ENCODE results near the gene CAP1.
A peak's percentile ranks its signal among the peaks of the same experiment; 100 is the strongest.

The CAP1 gene

DNA sequence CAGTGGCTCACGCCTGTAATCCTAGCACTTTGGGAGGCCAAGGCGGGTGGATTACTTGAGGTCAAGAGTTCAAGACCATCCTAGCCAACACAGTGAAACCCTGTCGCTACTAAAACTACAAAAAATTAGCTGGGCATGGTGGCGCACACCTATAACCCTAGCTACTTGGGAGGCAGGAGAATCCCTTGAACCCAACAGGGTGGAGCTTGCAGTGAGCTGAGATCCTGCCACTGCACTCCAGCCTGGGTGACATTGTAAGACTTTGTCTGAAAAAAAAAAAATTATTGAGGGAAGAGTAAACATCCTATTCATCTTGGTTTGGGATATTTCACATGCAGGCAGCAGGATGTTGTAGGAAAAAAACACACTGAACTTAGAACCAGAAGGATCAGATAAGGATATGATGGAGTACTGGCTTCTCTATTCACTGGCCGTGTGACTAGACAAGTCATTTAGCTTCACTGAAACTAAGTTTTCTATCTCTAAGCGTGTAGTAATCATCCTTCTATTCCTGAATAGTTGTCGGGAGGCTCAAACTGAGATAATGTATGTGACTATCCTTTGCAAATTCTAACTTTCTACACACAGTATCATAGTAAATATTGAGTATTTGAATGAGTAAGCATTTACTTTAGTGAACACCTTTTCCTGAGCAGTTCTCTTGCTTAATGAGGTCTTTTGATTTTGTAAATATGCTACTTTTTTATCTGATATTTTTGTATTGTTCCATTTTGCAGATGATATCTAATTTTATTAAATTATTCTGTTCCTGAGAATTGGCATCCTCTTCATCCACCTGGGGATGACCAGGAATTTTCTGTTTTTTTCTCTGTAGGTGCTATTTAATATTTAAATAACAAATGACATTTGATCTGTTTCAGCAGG, 18.2 kb downstream of the CAP1 start:
- no peak for DNase-seq

DNA sequence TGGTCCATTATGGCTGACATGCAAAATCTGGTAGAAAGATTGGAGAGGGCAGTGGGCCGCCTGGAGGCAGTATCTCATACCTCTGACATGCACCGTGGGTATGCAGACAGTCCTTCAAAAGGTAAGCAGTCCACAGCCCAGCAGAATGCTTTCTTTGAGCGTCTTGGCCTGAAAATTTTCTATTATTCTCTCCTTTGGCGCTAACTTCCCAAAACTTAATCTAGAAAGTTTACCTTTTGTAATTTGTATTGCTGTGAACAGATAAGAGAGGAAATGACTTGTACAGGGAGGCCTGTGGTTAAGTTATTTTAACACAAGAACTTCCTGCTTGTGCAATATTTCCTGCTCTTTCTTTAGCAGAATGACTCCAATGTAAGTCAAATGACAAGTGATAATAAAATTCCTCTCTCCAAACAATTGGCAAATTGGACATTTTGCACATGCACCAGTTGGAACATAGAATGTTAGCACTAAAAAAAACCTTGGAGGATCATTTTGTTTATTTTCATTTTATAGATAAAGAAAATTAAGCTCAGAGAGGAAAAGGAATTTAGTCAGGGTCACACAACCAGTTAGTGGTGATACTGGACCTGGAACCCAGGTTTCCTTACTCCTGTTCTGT, 18.9 kb downstream of the CAP1 start:
- DNase-seq = no peak

DNA sequence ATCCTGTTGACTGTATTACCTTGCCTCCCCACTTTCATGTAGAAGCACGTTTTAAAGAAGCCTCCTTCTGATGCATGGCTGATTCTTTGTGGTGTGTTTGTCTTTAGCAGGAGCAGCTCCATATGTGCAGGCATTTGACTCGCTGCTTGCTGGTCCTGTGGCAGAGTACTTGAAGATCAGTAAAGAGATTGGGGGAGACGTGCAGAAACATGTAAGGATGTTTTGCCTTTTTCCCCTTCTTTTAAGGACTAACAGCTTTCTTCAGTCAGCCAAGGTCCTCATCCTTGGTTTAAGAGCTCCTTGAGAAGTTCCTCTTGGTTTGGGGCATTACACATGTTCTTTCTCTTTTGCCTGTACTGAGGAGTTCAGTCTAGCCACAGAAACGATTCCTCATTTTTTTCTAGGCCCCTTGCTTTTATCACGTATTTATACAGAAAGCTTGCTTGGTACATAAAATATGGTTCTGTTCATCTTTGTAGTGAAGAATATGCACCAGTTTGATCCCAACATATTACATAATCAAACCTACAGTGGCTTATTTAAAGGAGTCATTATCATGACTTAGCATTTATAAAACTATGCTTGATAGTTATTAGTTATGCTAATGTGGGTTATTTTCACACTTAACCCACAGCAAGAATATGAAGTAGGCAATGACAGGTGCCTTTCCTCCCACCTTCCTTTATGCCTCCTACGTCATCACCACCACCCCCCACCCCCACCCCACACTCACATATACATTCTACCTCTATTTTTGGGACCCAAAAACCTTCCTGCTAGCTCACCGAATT, 19.6 kb downstream of the CAP1 start:
- DNase-seq = no peak

DNA sequence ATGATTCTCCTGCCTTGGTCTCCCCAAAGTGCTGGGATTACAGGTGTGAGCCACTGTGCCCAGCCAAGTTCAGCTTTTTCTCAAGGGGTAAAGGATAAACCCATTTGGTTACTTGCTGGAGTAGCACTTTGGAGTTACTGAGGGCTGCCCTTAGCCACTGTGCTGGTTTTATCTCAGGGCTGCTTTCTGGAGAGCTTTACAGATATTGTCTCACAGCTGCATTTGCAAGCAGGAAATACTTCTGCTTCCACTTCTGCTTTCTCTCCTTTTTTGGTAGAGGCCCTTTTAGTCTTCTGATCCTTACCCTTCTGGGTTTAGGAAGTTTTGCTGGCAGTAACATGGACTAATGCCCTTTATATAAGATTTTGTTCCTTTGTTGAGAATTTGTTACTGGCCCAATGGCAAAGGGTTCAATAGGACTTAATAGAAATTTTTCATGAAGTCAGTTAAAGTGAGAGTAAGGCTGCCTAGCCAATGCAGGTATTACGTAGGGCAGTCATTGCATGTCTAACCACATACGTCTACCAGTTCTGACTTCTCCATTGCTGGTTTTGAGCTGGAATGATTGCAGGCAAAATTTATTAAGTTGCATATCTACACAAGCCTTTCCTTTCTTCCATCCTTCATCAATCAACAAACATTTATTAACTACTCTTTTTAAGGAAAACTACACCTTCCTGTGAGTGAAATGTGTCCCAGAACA, 24.4 kb downstream of the CAP1 start:
- DNase-seq = no peak

DNA sequence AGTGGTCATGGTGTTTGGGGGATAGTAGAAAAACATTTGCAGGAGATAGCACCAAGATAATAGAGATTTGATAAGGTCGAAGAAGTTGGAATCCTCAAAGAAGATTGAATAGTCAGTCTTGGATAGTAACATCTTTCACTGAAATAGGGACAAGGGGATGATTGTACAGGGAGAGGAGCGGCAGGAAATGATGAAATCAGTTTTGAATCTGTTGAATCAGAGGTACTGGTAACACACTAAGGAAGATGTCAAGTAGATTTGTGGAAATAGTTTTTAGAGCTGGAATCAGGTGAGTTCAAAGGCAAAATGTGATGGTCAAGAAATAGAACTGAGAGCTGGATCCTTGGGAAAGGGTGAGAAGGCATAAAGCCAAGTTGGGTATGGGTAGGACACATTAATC, 26.5 kb downstream of the CAP1 start:
- no peak for DNase-seq

DNA sequence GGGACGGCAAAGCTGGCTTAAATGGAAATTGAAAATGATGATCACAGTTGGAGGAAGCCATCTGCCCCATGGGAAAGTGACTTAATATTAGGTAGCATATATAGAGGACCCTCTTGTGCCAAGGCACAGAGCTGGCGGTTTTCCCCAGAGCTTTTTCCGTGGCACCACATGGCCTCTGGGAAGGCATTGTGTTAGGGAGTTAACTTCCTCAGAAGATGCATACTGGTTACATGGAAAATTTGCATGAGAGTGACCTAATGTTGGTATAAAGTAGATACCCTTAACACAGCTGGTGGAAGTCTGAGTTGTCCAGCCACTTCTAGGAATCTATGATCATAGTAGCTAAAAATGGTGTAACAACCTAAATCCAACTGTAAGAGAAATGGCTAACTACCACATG, 27.3 kb downstream of the CAP1 start:
- no peak for DNase-seq

DNA sequence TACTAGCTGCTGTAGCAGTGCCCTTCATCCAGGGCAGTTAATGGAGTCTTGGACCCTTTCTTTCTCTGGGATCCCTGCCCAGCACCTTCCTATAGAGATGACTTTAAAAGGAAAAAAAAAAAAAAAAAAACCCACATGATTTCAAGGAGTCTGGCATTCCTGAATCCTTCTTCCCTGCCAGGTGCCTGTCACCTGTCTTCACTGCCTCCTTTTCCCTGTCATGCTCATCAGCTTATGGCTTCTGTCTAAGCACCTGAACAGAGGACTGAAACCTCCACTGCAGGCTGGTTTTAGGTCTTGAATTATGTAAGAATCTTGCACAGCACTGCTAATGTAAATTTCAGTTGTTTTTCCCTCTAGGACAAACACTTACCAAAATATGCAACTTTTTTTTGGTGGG, 31.6 kb downstream of the CAP1 start:
- no peak for DNase-seq

DNA sequence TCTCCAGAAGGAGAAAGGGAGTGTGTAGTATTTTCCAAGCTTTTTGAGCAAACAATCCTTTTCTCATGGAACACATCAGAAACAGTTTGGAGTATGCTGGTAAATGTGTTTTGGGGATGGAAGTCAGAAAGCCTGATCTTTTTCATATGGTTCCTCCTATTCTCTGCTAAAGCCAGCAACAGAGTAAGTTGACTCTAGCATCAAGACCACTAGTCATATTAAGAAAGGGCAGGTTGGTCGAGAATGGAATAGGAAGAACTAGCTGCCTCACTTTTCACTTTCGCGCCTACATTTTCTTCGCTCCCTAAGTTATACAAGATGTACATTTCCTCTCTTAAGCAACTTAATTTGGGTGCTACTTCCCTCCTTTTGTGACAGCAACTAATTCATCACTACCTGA, 32.5 kb downstream of the CAP1 start:
- DNase-seq = no peak

DNA sequence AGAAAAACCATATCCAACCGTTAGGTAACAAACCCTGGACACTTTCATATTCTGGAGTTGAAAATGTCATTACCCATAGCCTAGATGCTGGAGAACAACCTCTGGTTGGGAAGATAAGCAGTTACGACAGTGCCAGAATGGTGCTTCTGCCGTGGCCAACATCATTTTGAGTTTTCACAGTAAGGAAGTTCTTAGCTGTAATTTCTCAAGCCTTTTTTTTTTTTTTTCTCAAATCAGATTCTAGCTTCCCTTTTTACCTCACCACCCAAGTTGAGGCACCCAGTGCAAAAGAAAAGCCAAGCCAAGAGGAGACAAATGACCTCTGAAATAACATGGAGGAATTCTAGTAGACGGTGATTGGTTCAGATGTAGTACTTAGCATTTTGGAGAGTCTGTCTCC, 34.7 kb downstream of the CAP1 start:
- no peak for DNase-seq

DNA sequence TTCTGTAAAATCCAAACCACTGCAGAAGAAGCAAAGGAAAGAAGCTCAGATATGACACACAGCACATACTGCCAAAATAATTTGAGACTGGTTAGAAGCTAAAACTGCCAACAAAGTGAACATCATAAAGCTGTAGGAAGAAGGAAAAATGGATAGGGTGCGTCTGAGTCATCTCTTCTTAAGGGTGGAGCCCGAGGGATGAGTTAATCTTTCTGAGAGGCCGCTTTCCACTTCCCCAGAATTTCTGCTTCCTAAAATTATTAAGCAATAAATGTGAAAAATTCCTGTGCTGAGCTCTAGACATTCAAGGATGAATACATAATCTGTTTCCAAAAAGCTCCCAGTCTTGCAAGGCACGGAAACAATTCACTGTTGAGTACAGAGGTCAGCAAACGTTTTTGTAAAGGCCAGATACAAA, 36.4 kb downstream of the CAP1 start:
- DNase-seq = peak; percentile 79

DNA sequence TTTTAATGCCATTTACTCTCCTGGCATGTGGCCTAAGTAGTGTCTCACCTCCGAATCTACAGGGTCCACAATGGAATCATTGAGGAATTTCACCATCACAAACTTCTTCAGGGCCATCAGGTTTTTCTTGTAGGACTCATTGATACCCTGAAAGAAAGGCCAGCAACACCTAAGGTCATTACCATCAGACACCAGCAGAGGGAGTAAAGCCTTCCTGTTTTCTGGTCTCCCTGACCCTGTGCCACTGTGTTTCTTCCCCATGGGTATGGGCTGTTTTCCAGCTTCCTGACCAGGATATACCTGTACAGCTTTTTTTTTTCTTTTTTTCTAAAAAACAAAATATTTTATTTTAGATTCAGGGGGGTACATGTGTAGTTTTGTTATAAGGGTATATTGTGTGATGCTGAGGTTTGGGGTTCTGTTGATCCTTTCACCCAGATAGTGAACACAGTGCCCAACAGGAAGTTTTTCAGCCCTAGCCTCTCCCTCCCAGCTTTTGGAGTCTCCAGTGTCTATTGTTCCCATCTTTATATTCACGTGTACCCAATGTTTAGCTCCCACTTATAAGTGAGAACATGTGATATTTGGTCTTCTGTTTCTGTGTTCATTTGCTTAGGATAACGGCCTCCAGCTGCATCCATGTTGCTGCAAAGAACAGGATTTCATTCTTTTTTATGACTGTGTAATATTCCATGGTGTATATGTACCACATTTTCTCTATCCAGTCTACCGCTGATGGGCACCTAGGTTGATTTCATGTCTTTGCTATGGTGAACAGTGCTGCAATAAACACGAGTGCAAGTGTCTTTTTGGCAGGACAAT, 38.2 kb downstream of the CAP1 start:
- peak; percentile 51 for DNase-seq

DNA sequence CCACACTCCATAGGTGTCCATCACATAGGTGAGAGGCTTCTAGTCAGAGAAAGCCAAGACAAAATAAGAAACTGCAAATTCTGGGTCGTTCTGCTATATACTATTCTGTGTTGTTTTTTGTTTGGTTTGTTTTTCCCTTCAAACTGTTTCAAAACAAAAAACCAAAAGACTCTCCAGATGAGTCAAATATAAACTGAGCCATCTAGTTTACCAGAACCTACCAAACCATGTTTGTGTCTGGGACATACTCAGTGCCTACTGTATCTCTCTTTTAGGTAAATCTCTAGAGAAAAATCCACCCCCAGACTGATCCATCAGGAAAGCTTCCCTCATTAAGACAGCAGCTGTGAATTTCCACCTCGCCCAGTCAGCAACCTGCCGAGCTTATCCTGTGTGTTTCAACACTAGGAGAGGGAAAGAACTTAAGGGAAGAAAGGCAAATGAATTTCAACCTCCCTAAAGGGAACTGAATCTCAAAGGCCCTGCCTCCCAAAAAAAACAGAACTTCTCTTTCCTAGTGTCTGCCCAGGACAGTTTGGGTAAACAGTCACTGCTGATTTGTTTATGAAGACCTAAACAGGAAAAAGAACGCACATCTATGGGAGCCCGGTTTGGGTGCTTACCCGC, 39.4 kb downstream of the CAP1 start:
- no peak for DNase-seq

DNA sequence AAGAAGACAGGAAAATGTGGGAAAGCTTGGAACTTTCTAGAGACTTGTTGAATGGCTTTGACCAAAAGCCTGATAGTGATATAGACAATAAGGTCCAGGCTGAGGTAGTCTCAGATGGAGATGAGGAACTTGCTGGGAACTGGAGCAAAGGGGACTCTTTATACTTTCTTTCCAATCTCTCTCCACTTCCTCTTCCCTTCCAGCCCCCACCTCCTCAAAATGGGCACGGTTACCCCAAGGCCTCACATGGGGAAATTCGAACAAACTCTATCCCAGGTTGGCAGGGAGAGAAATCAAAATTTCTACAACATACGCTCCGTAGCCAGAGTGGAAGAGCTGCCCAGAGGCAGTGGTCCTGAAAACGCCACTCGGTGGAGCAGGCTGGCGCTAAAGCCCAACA, 41.3 kb downstream of the CAP1 start:
- DNase-seq = no peak

DNA sequence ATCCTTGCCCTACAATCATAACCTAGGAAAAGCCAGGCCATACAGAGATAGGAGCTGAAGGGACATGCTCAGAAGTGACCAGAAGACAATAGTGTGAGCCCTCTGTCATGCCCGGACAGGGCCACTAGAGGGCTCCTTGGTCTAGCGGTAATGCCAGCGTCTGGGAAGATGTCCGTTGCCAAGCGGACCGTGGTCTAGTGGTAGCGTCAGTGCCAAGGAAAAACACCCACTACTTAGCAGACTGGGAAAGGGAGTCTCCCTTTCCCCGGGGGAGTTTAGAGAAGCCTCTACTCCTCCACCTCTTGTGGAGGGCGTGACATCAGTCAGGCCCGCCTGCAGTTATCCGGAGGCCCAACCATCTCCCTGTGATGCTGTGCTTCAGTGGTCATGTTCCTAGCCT, 44.2 kb downstream of the CAP1 start:
- DNase-seq = peak; percentile 41

DNA sequence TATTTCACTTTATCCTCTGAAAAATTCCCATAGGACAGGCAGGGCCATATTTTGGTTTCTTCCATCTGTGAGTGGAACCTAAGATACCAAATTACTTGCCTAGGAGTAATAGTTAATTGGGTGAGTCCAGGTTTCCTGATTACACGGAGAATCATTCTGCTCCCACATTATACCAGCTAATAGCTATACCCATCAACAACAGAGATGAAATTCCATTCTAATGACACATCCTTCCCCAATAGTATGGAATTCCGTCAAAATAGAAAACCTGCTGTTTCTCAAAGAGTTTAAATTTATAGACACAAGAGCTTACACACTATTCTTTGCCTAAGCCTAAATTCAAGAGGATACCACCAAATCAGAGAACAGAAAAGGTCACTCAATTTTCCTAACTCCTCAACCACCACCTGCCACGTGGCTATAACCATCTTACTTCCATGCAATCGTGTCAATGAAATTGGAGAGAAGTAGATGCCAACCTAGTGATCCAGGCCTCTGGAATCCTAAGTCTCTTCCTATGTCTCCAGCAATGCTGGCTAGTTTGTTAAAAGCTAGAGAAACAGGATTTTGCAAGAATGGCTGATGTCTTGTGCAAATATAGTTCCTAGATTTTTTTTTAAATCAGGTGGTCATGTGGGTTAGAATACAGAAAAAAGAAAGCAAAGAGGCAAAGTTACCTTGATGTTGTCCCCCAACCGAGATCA, 50.3 kb downstream of the CAP1 start:
- DNase-seq = peak; percentile 7

DNA sequence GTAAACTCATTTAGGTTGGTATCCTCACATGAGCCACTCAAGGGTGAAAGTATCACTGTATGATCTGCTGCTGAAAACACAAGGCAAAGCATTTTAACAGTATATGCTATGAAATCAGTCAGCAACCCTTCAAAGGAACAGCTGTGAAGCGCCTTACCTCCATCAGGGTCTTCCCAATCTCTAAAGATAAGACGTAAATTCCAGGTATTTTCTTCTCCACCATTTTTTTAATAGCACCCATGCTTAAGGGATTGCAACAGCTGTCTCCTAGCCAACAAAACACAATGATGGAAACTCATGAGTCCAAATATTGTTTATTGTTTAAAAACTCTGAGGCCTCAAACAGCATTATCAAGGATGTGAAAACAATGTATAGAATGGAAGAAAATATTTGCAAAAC, 51.7 kb downstream of the CAP1 start:
- DNase-seq = no peak

DNA sequence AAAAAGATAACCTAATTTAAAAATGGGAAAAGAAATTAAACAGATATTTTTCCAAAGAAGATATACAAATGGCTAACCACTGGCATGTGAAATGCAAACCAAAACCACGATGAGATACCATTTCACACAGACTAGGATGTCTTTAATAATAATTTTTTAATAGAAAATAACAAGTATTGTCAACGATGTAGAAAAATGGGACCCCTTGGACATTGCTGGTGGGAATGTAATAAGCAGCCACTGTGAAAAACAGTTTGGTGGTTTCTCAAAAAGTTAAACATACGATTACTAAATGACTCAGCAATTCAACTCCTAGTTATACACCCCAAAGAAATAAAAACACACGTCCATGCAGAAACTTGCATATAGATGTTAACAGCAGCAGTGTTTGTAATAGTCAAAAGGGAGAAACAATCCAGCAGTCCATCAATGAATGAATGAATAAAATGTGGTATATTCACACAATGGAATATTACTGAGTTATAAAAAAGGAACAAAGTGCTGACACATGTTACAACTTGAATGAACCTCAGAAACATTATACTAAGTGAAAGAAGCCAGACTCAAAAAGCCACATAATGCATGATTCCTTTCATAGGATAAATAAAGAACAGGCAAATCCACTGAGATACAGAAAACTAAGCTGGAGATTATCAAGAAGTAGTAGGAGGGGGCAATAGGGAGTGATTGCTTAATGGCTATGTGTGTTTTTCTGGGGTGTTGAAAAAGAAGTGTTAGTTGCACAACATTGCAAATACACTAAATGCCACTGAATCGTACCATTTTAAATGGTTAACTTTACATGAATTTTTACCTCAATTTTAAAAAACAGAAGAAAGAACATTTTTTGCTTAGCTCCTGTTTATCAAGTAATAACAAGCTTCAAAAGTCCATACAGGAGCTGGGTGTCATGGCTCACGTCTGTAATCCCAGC, 52.4 kb downstream of the CAP1 start:
- peak; percentile 44 for DNase-seq

DNA sequence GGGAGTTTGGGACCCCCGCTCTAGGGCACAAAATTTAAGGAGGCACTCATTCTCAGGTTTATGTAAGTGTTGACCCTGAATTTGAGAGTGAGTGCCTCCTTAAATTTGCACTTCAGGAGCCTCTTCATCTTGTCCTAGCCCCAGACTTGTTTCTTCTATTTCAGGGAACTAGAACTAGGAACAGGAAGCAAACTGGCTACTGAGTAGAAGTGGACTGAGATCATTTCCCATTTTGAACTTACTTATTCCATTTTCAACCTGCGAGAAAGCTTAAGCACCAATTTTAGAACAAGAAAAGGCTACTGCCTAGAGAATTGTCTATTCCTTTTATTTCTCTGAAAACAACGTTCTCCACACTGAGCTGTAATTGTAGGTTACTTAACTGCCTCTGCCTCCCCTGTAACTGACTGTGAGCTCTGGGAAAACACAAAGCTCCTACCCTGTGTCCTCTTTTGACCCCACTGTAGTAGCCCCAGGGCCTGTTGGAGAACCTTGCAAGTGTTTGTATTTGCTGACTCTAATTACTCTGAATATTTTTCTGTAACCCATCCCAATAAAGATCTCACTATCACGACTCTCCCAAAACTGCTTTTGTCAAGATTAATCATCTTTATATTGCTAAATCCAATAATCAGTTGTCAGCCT, 54.1 kb downstream of the CAP1 start:
- DNase-seq = no peak

DNA sequence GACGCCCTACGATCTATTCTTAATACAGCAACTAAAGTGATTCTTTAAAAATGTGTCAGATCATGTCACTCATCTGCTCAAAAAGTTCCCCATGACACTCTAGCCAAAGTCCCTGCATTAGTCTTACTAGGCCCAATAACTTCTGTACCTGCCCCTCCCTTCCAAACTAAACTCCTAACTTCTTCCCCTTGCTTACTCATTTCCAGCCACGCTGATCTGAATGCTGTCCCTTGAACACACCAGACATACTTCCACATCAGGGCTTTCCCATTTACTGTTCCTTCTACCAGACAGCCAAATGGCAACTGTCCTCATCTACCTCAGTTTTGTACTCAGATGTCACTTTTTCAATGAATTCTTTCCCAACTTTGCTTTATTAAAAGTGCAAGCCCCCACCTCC, 55.3 kb downstream of the CAP1 start:
- no peak for DNase-seq

All from fibroblast of skin of abdomen (primary cell).